Measurements from ENCODE around the gene DENND1A.

- TF ChIP-seq, protein P1, sequence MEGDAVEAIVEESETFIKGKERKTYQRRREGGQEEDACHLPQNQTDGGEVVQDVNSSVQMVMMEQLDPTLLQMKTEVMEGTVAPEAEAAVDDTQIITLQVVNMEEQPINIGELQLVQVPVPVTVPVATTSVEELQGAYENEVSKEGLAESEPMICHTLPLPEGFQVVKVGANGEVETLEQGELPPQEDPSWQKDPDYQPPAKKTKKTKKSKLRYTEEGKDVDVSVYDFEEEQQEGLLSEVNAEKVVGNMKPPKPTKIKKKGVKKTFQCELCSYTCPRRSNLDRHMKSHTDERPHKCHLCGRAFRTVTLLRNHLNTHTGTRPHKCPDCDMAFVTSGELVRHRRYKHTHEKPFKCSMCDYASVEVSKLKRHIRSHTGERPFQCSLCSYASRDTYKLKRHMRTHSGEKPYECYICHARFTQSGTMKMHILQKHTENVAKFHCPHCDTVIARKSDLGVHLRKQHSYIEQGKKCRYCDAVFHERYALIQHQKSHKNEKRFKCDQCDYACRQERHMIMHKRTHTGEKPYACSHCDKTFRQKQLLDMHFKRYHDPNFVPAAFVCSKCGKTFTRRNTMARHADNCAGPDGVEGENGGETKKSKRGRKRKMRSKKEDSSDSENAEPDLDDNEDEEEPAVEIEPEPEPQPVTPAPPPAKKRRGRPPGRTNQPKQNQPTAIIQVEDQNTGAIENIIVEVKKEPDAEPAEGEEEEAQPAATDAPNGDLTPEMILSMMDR (IDR thresholded peaks at IDR 0.05): no peak
- TF ChIP-seq POLR2A (IDR thresholded peaks at IDR 0.05; ENCODE audit: low read depth): no peak
Observed at GRCh38 chr9:123416176-123416575, 513.8 kb downstream of the DENND1A start.
